GM12878 (cell line): Measurements from ENCODE around the gene ACTL6A.

ENCODE experiments used
- CHD4 ChIP-seq: fragments of 200-600 bp; sonication (generic); IDR thresholded peaks from 2 replicates; pipeline ENCODE4 v1.6.1; 2016; ENCODE audit warnings: mild to moderate bottlenecking
- SIX5 ChIP-seq: IDR thresholded peaks from 2 replicates; pipeline ENCODE4 v1.6.1; 2011; ENCODE audit warnings: mild to moderate bottlenecking, low read depth, low read length, moderate library complexity; ENCODE audit not compliant: severe bottlenecking
- TAF1 ChIP-seq: IDR thresholded peaks from 2 replicates; pipeline ENCODE4 v1.6.1; 2011; ENCODE audit warnings: mild to moderate bottlenecking, low read depth, low read length, borderline replicate concordance
- TF ChIP-seq, protein P1 (sequence below), 3 experiments: IDR thresholded peaks in 2 of 3; conservative IDR thresholded peaks in 1 of 3; 2 replicates each; pipeline ENCODE4 v1.5.1; 2011; ENCODE audit warnings: low read depth in 3 of 3, low read length in 3 of 3, mild to moderate bottlenecking in 3 of 3, control low read depth in 2 of 3, moderate library complexity in 2 of 3, inconsistent platforms in 1 of 3, mixed read lengths in 1 of 3; ENCODE audit not compliant: control insufficient read depth in 2 of 3, insufficient read depth in 1 of 3; ENCODE audit errors: extremely low read depth in 1 of 3

- TF ChIP-seq TAF1: no peak
- TF ChIP-seq, protein P1, sequence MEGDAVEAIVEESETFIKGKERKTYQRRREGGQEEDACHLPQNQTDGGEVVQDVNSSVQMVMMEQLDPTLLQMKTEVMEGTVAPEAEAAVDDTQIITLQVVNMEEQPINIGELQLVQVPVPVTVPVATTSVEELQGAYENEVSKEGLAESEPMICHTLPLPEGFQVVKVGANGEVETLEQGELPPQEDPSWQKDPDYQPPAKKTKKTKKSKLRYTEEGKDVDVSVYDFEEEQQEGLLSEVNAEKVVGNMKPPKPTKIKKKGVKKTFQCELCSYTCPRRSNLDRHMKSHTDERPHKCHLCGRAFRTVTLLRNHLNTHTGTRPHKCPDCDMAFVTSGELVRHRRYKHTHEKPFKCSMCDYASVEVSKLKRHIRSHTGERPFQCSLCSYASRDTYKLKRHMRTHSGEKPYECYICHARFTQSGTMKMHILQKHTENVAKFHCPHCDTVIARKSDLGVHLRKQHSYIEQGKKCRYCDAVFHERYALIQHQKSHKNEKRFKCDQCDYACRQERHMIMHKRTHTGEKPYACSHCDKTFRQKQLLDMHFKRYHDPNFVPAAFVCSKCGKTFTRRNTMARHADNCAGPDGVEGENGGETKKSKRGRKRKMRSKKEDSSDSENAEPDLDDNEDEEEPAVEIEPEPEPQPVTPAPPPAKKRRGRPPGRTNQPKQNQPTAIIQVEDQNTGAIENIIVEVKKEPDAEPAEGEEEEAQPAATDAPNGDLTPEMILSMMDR (IDR thresholded peaks at IDR 0.05 in 2 of 3, conservative IDR thresholded peaks at IDR 0.05 in 1 of 3; ENCODE audit: control insufficient read depth in 2 of 3, extremely low read depth in 1 of 3, insufficient read depth in 1 of 3, low read depth in 3 of 3, low read length in 3 of 3): no peak
- no peak for TF ChIP-seq CHD4
- no peak for TF ChIP-seq SIX5
Measured at GRCh38 chr3:179541596-179541995, 21.1 kb upstream of the ACTL6A start.
